ENCODE data around the gene GADD45A. TPM values are rescaled to one million over a fixed set of nuclear protein-coding genes. Genes with fewer than 3 reads are reported as not detected.

The GADD45A gene
- total and polyA plus RNA-seq, 7 donors, result 16.9 to 60.8 (median 23.6) TPM

GRCh38 chr1:67734323-67734690 is 49.3 kb downstream of the GADD45A start:
- no peak for DNase-seq
- WGBS, 2 donors, result 82 to 90% methylated on average over 3 of the region's 3 CpGs
- no peak overlapping the region for H3K27ac ChIP-seq

GRCh38 chr1:67735206-67735605 is 50.2 kb downstream of the GADD45A start:
- Histone ChIP-seq H3K4me3 (no peak overlapping the region), H3K36me3 (no peaks in the 10 kb centered on the region), H3K27me3 (no peaks in the 10 kb centered on the region), H3K4me1 (peaks cover 0 to 20% (median 17%) of the 10 kb centered on the region in 4 donors), H3K9me3 (no peaks in the 10 kb centered on the region), H3K27ac (peak overlapping the region in 2 of 4 donors; percentile 52 to 74)
- WGBS, 2 donors, result 63 to 76% methylated on average over 3 of the region's 3 CpGs
- no peak for DNase-seq
- TF ChIP-seq CTCF (IDR thresholded peaks at IDR 0.05), result no peak
- no peak for TF ChIP-seq EP300 (IDR thresholded peaks at IDR 0.05)
- no peak for TF ChIP-seq POLR2A (IDR thresholded peaks at IDR 0.05)
- TF ChIP-seq POLR2AphosphoS5 (IDR thresholded peaks at IDR 0.05), result no peak
- intact Hi-C loops (cut with DNase I), result no loop called here

More at GRCh38 chr1:67734323-67734690, 49.3 kb downstream of the GADD45A start:
- intact Hi-C loops (cut with DNase I), result no loop called here
- Histone ChIP-seq H3K4me1 (peaks cover 0 to 20% (median 17%) of the 10 kb centered on the region in 4 donors), H3K27me3 (no peaks in the 10 kb centered on the region), H3K9me3 (no peaks in the 10 kb centered on the region), H3K36me3 (no peaks in the 10 kb centered on the region), H3K4me3 (no peak overlapping the region)
- TF ChIP-seq POLR2A (IDR thresholded peaks at IDR 0.05) (no peak), CTCF (IDR thresholded peaks at IDR 0.05) (no peak), EP300 (IDR thresholded peaks at IDR 0.05) (no peak), POLR2AphosphoS5 (IDR thresholded peaks at IDR 0.05) (no peak)

- WGBS, 2 donors, result 7 to 12% methylated on average over 11 of the region's 11 CpGs
- peak overlapping the region; percentile 18 to 74 (median 53) for H3K27ac ChIP-seq
- H3K4me3 ChIP-seq, result no peak overlapping the region
These were observed 51.0 kb downstream of the GADD45A start for GRCh38 chr1:67735806-67736627.

GRCh38 chr1:67736750-67737149 is 51.7 kb downstream of the GADD45A start:
- Histone ChIP-seq H3K27me3 (no peaks in the 10 kb centered on the region), H3K4me3 (no peak overlapping the region), H3K27ac (peak overlapping the region; percentile 18 to 74 (median 53)), H3K9me3 (no peaks in the 10 kb centered on the region), H3K36me3 (no peaks in the 10 kb centered on the region), H3K4me1 (peaks cover 0 to 20% (median 17%) of the 10 kb centered on the region in 4 donors)
- WGBS, 2 donors, result 87 to 91% methylated on average over 3 of the region's 3 CpGs
- DNase-seq, result no peak
- intact Hi-C loops (cut with DNase I), result no loop called here
- TF ChIP-seq EP300 (IDR thresholded peaks at IDR 0.05) (no peak), CTCF (IDR thresholded peaks at IDR 0.05) (no peak), POLR2AphosphoS5 (IDR thresholded peaks at IDR 0.05) (no peak), POLR2A (IDR thresholded peaks at IDR 0.05) (no peak)

More at GRCh38 chr1:67735806-67736627, 51.0 kb downstream of the GADD45A start:
- no peaks in the 10 kb centered on the region for H3K36me3 ChIP-seq
- H3K4me1 ChIP-seq, result peaks cover 0 to 20% (median 17%) of the 10 kb centered on the region in 4 donors
- H3K27me3 ChIP-seq, result no peaks in the 10 kb centered on the region
- H3K9me3 ChIP-seq, result no peaks in the 10 kb centered on the region
- peak; percentile 78 for DNase-seq
- intact Hi-C loops (cut with DNase I), result no loop called here
- TF ChIP-seq POLR2A (IDR thresholded peaks at IDR 0.05) (no peak), POLR2AphosphoS5 (IDR thresholded peaks at IDR 0.05) (peak in 2 of 4 donors; percentile 11 to 29)

DNA sequence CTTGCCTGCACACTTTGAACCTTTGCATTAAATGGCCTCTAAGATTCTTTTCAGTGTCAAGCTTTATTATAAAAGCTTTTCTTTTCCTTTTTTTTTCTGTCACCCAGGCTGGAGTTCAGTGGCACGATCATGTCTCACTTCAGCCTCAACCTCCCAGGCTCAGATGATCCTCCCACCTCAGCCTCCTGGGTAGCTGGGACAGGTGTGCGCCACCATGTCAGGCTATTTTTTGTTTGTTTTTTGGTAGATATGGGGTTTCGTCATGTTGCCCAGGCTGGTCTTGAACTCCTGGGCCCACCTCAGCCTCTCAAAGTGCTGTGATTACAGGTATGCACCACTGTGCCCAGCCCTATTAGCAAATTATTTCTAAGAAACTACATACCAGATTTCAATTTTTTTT is 52.9 kb downstream of the GADD45A start:
- Histone ChIP-seq H3K27ac (no peak overlapping the region), H3K4me3 (no peak overlapping the region), H3K4me1 (peaks cover 0 to 20% (median 17%) of the 10 kb centered on the region in 4 donors), H3K9me3 (no peaks in the 10 kb centered on the region), H3K27me3 (no peaks in the 10 kb centered on the region), H3K36me3 (no peaks in the 10 kb centered on the region)
- TF ChIP-seq CTCF (IDR thresholded peaks at IDR 0.05) (no peak), POLR2AphosphoS5 (IDR thresholded peaks at IDR 0.05) (no peak), POLR2A (IDR thresholded peaks at IDR 0.05) (no peak), EP300 (IDR thresholded peaks at IDR 0.05) (no peak)
- intact Hi-C loops (cut with DNase I), result no loop called here
- no peak for DNase-seq
- WGBS, 2 donors, result 88 to 98% methylated on average over 3 of the region's 3 CpGs

All from sigmoid colon (tissue), 7 donors.